ENCODE measurements around the gene ZNF516. TPM values are rescaled to one million over a fixed set of nuclear protein-coding genes. Genes with fewer than 3 reads are reported as not detected.

ZNF516 gene
- total RNA-seq, 6 experiments from 2014 or later: 10.2 to 16.0 (median 13.7) TPM

GRCh38 chr18:76463872-76464271, 31.2 kb downstream of the ZNF516 start:
- ATAC-seq: no peak
- H3K4me1 ChIP-seq: no peaks in the 10 kb centered on the region
- H3K36me3 ChIP-seq: no peaks in the 10 kb centered on the region
- no peaks in the 10 kb centered on the region for H3K9me3 ChIP-seq
- H3K27me3 ChIP-seq: no peaks in the 10 kb centered on the region
- no peak for TF ChIP-seq POLR2A (IDR thresholded peaks at IDR 0.05)
- TF ChIP-seq, protein P1, sequence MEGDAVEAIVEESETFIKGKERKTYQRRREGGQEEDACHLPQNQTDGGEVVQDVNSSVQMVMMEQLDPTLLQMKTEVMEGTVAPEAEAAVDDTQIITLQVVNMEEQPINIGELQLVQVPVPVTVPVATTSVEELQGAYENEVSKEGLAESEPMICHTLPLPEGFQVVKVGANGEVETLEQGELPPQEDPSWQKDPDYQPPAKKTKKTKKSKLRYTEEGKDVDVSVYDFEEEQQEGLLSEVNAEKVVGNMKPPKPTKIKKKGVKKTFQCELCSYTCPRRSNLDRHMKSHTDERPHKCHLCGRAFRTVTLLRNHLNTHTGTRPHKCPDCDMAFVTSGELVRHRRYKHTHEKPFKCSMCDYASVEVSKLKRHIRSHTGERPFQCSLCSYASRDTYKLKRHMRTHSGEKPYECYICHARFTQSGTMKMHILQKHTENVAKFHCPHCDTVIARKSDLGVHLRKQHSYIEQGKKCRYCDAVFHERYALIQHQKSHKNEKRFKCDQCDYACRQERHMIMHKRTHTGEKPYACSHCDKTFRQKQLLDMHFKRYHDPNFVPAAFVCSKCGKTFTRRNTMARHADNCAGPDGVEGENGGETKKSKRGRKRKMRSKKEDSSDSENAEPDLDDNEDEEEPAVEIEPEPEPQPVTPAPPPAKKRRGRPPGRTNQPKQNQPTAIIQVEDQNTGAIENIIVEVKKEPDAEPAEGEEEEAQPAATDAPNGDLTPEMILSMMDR (IDR thresholded peaks at IDR 0.05): no peak
- intact Hi-C loops (cut with DNase I): no loop called here
- WGBS (ENCODE audit: insufficient coverage, low coverage, low lambda C conversion rate, missing lambda C conversion rate): 92% methylated on average over 14 of the region's 14 CpGs
- no peak overlapping the region for H3K27ac ChIP-seq
- DNase-seq: no peak
- no peak overlapping the region for H3K4me3 ChIP-seq

- Histone ChIP-seq H3K4me3 (no peak overlapping the region), H3K9me3 (no peaks in the 10 kb centered on the region), H3K27me3 (no peaks in the 10 kb centered on the region), H3K27ac (no peak overlapping the region), H3K36me3 (no peaks in the 10 kb centered on the region), H3K4me1 (no peaks in the 10 kb centered on the region)
- intact Hi-C loops (cut with DNase I): no loop called here
- no peak for DNase-seq
- 92% methylated on average over 9 of the region's 18 CpGs for WGBS (ENCODE audit: insufficient coverage, low coverage, low lambda C conversion rate, missing lambda C conversion rate)
- no peak for TF ChIP-seq POLR2A (IDR thresholded peaks at IDR 0.05)
- TF ChIP-seq, protein P1 (IDR thresholded peaks at IDR 0.05): no peak
- ATAC-seq: no peak
Measured at GRCh38 chr18:76463358-76463757, 31.7 kb downstream of the ZNF516 start.

- Histone ChIP-seq H3K27ac (no peak overlapping the region), H3K27me3 (no peaks in the 10 kb centered on the region), H3K4me3 (no peak overlapping the region), H3K4me1 (no peaks in the 10 kb centered on the region), H3K36me3 (no peaks in the 10 kb centered on the region), H3K9me3 (no peaks in the 10 kb centered on the region)
- TF ChIP-seq, protein P1 (IDR thresholded peaks at IDR 0.05): no peak
- no peak for TF ChIP-seq POLR2A (IDR thresholded peaks at IDR 0.05)
- DNase-seq (no peak), ATAC-seq (no peak)
- intact Hi-C loops (cut with DNase I): no loop called here
- WGBS (ENCODE audit: insufficient coverage, low coverage, low lambda C conversion rate, missing lambda C conversion rate): 75% methylated on average over 4 of the region's 12 CpGs
Measured at GRCh38 chr18:76462326-76462694, 32.7 kb downstream of the ZNF516 start.

DNA sequence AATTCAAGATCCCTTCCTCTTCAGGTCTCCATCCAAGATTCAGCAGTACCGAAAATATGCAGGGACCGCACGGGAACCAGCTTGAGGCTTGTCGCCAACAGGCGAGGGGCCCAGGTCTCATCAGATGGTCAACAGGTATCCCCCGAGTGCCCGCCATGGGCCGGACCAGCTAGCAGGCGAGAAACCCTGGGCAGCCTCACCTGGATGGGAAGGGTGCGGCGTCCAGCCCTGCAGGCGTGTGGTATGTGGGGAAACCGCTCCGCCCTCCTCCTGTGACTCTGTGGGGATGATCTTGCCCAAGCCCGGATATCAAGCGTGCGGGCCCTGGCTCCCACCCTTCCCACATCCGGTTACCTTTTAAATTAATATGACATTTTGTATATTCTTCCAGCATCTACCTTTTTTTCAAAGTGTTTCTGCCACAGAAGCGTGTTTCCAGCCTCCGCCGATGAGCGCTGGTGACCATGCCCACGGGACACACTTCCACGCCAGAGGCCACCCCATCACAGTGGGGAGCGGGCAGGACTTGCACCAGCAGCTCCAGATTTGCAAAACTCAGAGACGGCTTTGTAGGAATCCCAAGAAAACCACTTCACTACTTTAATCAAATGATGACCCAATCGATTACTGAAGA, 33.2 kb downstream of the ZNF516 start:
- no peak overlapping the region for H3K27ac ChIP-seq
- no peak for DNase-seq
- H3K36me3 ChIP-seq: no peaks in the 10 kb centered on the region
- intact Hi-C loops (cut with DNase I): no loop called here
- H3K4me1 ChIP-seq: no peaks in the 10 kb centered on the region
- TF ChIP-seq POLR2A (IDR thresholded peaks at IDR 0.05): no peak
- TF ChIP-seq, protein P1 (IDR thresholded peaks at IDR 0.05): no peak
- no peak for ATAC-seq
- H3K9me3 ChIP-seq: no peaks in the 10 kb centered on the region
- 92% methylated on average over 10 of the region's 27 CpGs for WGBS (ENCODE audit: insufficient coverage, low coverage, low lambda C conversion rate, missing lambda C conversion rate)
- H3K4me3 ChIP-seq: no peak overlapping the region
- no peaks in the 10 kb centered on the region for H3K27me3 ChIP-seq

DNA sequence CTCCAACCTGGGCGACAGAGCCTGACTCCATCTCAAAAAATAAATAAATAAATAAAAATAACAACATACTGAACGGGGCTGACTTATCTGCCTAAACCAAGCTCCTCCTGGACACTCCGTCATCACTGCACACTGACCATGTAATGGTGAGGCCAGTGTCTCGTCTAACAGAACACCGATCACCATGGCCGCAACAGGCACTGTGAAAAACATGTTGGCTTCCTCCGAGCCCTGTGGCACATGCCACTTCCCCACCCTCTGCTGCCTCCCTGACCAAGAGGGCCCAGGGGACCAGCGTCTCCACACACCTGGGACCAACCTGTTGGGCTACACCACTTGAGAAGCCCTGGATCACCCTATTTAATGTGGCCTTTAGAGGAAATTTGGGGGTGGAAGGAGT, 33.9 kb downstream of the ZNF516 start:
- no peak for ATAC-seq
- Histone ChIP-seq H3K4me3 (no peak overlapping the region), H3K27me3 (no peaks in the 10 kb centered on the region), H3K9me3 (no peaks in the 10 kb centered on the region), H3K27ac (no peak overlapping the region), H3K36me3 (no peaks in the 10 kb centered on the region), H3K4me1 (no peaks in the 10 kb centered on the region)
- intact Hi-C loops (cut with DNase I): no loop called here
- 100% methylated on average over 1 of the region's 8 CpGs for WGBS (ENCODE audit: insufficient coverage, low coverage, low lambda C conversion rate, missing lambda C conversion rate)
- TF ChIP-seq, protein P1 (IDR thresholded peaks at IDR 0.05): no peak
- no peak for TF ChIP-seq POLR2A (IDR thresholded peaks at IDR 0.05)
- DNase-seq: no peak
